ENCODE measurements around the gene MIA3. TPM values are rescaled to one million over a fixed set of nuclear protein-coding genes. Genes with fewer than 3 reads are reported as not detected.

The MIA3 gene
- total RNA-seq, 4 donors from 2014 or later, result 29.9 to 62.3 (median 46.1) TPM

GRCh38 chr1:222622765-222623164 is 4.9 kb downstream of the MIA3 start:
- 83% methylated on average over 5 of the region's 5 CpGs for WGBS
- H3K4me3 ChIP-seq, result no peak overlapping the region
- DNase-seq (ENCODE audit: low spot score in 2 of 2), result no peak
- no peak overlapping the region for H3K27ac ChIP-seq
- H3K27me3 ChIP-seq, result no peaks in the 10 kb centered on the region
- no peak for TF ChIP-seq CTCF (IDR thresholded peaks at IDR 0.05)
- no peak for TF ChIP-seq EP300 (IDR thresholded peaks at IDR 0.05)
- TF ChIP-seq POLR2A (IDR thresholded peaks at IDR 0.05), result no peak
- no peak for TF ChIP-seq POLR2AphosphoS5 (IDR thresholded peaks at IDR 0.05)
- peaks cover 13% of the 10 kb centered on the region for H3K4me1 ChIP-seq
- no peaks in the 10 kb centered on the region for H3K9me3 ChIP-seq
- H3K36me3 ChIP-seq, result peaks cover 34% of the 10 kb centered on the region

- no peak for DNase-seq (ENCODE audit: low spot score in 2 of 2)
- Histone ChIP-seq H3K27ac (no peak overlapping the region), H3K9me3 (no peaks in the 10 kb centered on the region), H3K4me1 (peaks cover 13% of the 10 kb centered on the region), H3K36me3 (peaks cover 41% of the 10 kb centered on the region), H3K4me3 (no peak overlapping the region), H3K27me3 (no peaks in the 10 kb centered on the region)
- TF ChIP-seq CTCF (IDR thresholded peaks at IDR 0.05) (no peak), EP300 (IDR thresholded peaks at IDR 0.05) (no peak), POLR2A (IDR thresholded peaks at IDR 0.05) (no peak), POLR2AphosphoS5 (IDR thresholded peaks at IDR 0.05) (no peak)
Observed at GRCh38 chr1:222623458-222623857, 5.6 kb downstream of the MIA3 start.

- DNase-seq (ENCODE audit: low spot score in 2 of 2), result no peak
- Histone ChIP-seq H3K27me3 (no peaks in the 10 kb centered on the region), H3K27ac (no peak overlapping the region), H3K36me3 (peaks cover 49% of the 10 kb centered on the region), H3K4me1 (peaks cover 8% of the 10 kb centered on the region), H3K4me3 (no peak overlapping the region), H3K9me3 (no peaks in the 10 kb centered on the region)
- WGBS, result 95% methylated on average over 7 of the region's 7 CpGs
- TF ChIP-seq POLR2AphosphoS5 (IDR thresholded peaks at IDR 0.05) (no peak), EP300 (IDR thresholded peaks at IDR 0.05) (no peak), POLR2A (IDR thresholded peaks at IDR 0.05) (no peak), CTCF (IDR thresholded peaks at IDR 0.05) (no peak)
Observed at GRCh38 chr1:222624214-222624613, 6.3 kb downstream of the MIA3 start.

DNA sequence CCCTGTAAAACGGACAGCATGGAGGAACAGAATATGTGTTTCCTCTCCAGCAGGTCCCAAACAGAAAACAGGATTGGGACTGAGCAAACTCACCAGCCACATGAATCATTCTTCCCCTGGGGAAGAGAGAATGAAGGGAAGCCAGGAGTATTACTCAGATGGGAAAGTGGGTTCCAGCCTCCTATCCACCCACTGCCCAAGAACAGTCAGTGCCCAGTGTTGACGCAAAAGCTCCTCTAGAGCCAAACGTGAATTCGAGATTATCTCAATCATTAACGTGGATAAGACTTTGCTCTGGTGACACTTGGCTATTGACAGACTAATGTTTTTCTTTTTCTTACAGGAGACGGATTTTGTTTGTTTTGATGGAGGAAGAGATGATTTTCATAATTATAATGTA is 9.3 kb downstream of the MIA3 start:
- TF ChIP-seq POLR2AphosphoS5 (IDR thresholded peaks at IDR 0.05), result no peak
- no peak for TF ChIP-seq EP300 (IDR thresholded peaks at IDR 0.05)
- peaks cover 67% of the 10 kb centered on the region for H3K36me3 ChIP-seq
- WGBS, result 77% methylated on average over 6 of the region's 6 CpGs

GRCh38 chr1:222629921-222630535 is 12.1 kb downstream of the MIA3 start:
- Histone ChIP-seq H3K36me3 (peaks cover 74% of the 10 kb centered on the region), H3K4me1 (peaks cover 3% of the 10 kb centered on the region), H3K9me3 (no peaks in the 10 kb centered on the region), H3K4me3 (no peak overlapping the region), H3K27ac (no peak overlapping the region), H3K27me3 (no peaks in the 10 kb centered on the region)
- no peak for DNase-seq (ENCODE audit: low spot score in 2 of 2)
- no peak for TF ChIP-seq POLR2AphosphoS5 (IDR thresholded peaks at IDR 0.05)
- WGBS, result 91% methylated on average over 7 of the region's 7 CpGs

More for the DNA sequence above, 9.3 kb downstream of the MIA3 start:
- H3K4me1 ChIP-seq, result no peaks in the 10 kb centered on the region
- no peak overlapping the region for H3K4me3 ChIP-seq
- H3K27me3 ChIP-seq, result no peaks in the 10 kb centered on the region
- DNase-seq (ENCODE audit: low spot score in 2 of 2), result no peak
- H3K27ac ChIP-seq, result no peak overlapping the region
- no peaks in the 10 kb centered on the region for H3K9me3 ChIP-seq

- DNase-seq (ENCODE audit: low spot score in 2 of 2), result no peak
- no peak for TF ChIP-seq EP300 (IDR thresholded peaks at IDR 0.05)
- TF ChIP-seq POLR2AphosphoS5 (IDR thresholded peaks at IDR 0.05), result no peak
- no peak for TF ChIP-seq CTCF (IDR thresholded peaks at IDR 0.05)
- TF ChIP-seq POLR2A (IDR thresholded peaks at IDR 0.05), result no peak
- Histone ChIP-seq H3K27ac (no peak overlapping the region), H3K36me3 (peaks cover 67% of the 10 kb centered on the region), H3K9me3 (no peaks in the 10 kb centered on the region), H3K4me3 (no peak overlapping the region), H3K4me1 (peaks cover 3% of the 10 kb centered on the region), H3K27me3 (no peaks in the 10 kb centered on the region)
- WGBS, result 87% methylated on average over 3 of the region's 3 CpGs
Observed at GRCh38 chr1:222631611-222632208, 13.8 kb downstream of the MIA3 start.
